WTC11 (cell line): Measurements from ENCODE around the gene HOXA9.

ENCODE experiments used
- E2F5 ChIP-seq: sonication (generic); formaldehyde crosslinking; IDR thresholded peaks from 2 replicates; pipeline ENCODE4 v1.8.1; 2022; ENCODE audit warnings: mild to moderate bottlenecking, moderate library complexity, missing genetic modification reagents
- IRF2 ChIP-seq: sonication (generic); formaldehyde crosslinking; IDR thresholded peaks from 2 replicates; pipeline ENCODE4 v1.8.0; 2022; ENCODE audit warnings: low read depth, missing genetic modification reagents, borderline replicate concordance
- NFYB ChIP-seq: sonication (generic); formaldehyde crosslinking; conservative IDR thresholded peaks from 2 replicates; pipeline ENCODE4 v1.8.0; 2022; ENCODE audit warnings: low read depth, missing genetic modification reagents
- NR2C2 ChIP-seq: sonication (generic); formaldehyde crosslinking; IDR thresholded peaks from 2 replicates; pipeline ENCODE4 v1.8.0; 2022; ENCODE audit warnings: mild to moderate bottlenecking, missing genetic modification reagents
- SP1 ChIP-seq: sonication (generic); formaldehyde crosslinking; conservative IDR thresholded peaks from 2 replicates; pipeline ENCODE4 v1.8.1; 2022; ENCODE audit warnings: missing genetic modification reagents
- TEAD4 ChIP-seq: sonication (generic); formaldehyde crosslinking; IDR thresholded peaks from 2 replicates; pipeline ENCODE4 v1.8.0; 2022; ENCODE audit warnings: mild to moderate bottlenecking, missing genetic modification reagents
- TF ChIP-seq, protein P1 (sequence below): fragments of 200-600 bp; IDR thresholded peaks from 2 replicates; pipeline ENCODE4 v1.8.0; 2022; ENCODE audit warnings: antibody characterized with exemption

DNA sequence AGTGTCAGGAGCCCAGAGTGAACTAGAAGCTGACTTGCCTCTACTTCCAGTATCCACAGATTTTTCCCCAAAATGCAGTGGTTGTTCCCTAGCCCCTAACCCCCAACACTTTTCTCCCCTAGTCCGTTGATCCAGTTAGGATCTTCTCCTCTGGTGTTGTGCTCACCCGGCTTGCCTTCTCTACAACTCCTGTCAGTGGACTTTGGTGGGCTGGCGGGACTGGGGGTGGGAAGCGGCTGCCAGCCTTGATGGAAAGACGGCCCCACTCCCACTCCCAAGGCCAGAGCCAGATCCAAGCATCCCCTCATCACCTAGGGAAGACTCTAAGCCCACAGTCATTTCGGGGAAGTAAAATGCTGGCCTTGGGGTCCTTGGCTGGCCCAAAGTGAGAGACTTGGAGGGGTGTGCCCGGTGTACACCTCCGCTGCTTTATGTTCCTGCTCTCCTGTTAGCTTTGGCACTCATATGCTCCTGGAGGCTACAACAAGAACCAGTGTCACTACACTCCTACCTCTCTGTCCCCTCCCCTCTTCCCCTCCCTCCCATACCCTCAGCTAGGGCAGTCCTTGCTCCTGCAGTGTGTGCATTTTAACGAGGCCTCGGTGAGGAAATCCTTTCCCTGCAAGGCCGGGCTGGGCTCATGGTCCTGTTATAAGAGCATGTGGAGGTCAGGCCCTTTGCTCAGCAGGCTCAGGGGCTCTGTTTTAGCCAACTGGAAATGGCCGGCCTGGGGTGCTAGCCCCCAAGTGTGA lies 9.7 kb upstream of the HOXA9 start:
- TF ChIP-seq SP1 (no peak), NFYB (CRISPR knock-in tag) (no peak), E2F5 (CRISPR knock-in tag) (no peak), NR2C2 (CRISPR knock-in tag) (no peak), IRF2 (no peak), TEAD4 (CRISPR knock-in tag) (no peak)
- TF ChIP-seq, protein P1, sequence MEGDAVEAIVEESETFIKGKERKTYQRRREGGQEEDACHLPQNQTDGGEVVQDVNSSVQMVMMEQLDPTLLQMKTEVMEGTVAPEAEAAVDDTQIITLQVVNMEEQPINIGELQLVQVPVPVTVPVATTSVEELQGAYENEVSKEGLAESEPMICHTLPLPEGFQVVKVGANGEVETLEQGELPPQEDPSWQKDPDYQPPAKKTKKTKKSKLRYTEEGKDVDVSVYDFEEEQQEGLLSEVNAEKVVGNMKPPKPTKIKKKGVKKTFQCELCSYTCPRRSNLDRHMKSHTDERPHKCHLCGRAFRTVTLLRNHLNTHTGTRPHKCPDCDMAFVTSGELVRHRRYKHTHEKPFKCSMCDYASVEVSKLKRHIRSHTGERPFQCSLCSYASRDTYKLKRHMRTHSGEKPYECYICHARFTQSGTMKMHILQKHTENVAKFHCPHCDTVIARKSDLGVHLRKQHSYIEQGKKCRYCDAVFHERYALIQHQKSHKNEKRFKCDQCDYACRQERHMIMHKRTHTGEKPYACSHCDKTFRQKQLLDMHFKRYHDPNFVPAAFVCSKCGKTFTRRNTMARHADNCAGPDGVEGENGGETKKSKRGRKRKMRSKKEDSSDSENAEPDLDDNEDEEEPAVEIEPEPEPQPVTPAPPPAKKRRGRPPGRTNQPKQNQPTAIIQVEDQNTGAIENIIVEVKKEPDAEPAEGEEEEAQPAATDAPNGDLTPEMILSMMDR = no peak
